Activated naive CD8-positive, alpha-beta T cell treated with anti-CD3 and anti-CD28 coated beads for 36 hours (primary cell): ENCODE data around the gene NAPB. TPM values are rescaled to one million over a fixed set of nuclear protein-coding genes. Genes with fewer than 3 reads are reported as not detected.

Experiments used
- DNase-seq: peaks from one replicate; pipeline ENCODE4 v3.0.0; 2021
- H3K27ac Mint-ChIP-seq: one replicate; pipeline ENCODE4 v1.8.0; 2022; ENCODE audit warnings: mild to moderate bottlenecking, moderate library complexity, mixed read lengths
- H3K27me3 Mint-ChIP-seq: one replicate; pipeline ENCODE4 v1.8.0; 2022; ENCODE audit warnings: mild to moderate bottlenecking, mixed read lengths
- H3K36me3 Mint-ChIP-seq: one replicate; pipeline ENCODE4 v1.8.0; 2021; ENCODE audit warnings: mild to moderate bottlenecking, mixed read lengths
- H3K4me1 Mint-ChIP-seq: one replicate; pipeline ENCODE4 v1.8.0; 2021; ENCODE audit warnings: mixed read lengths
- H3K4me3 Mint-ChIP-seq: one replicate; pipeline ENCODE4 v1.8.0; 2022; ENCODE audit warnings: mild to moderate bottlenecking, moderate library complexity, mixed read lengths
- H3K9me3 Mint-ChIP-seq: one replicate; pipeline ENCODE4 v1.8.0; 2022; ENCODE audit warnings: mixed read lengths
- total RNA-seq, 2 experiments: library from RNA; stranded (reverse); gene quantifications; one replicate each; pipeline ENCODE4 v1.2.3, GENCODE V29; 2021

NAPB gene
- total RNA-seq, 2 experiments from 2014 or later = 6.7 to 7.2 TPM

DNA sequence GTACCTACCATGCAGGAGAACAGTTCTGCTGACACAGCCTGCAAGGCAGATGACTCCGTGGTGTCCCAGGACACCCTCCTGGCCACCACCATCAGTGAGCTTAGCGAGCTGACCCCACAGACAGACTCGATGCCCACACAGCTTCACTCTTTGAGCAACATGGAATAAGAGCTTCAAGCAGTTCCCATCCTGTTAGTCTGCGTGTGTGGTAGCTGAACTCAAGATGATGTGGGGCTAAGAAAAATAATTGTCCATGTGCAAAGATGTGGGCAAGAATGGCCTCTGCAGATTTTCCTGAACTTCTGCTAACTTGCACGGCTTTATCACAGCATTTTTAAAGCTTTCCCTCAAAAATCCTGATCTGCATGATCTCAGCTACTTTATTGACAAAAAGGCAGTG is 51.0 kb downstream of the NAPB start:
- H3K9me3 Mint-ChIP-seq = no peaks in the 10 kb centered on the region
- H3K27ac Mint-ChIP-seq = no peak overlapping the region
- H3K36me3 Mint-ChIP-seq = peaks cover 34% of the 10 kb centered on the region
- H3K27me3 Mint-ChIP-seq = no peaks in the 10 kb centered on the region
- H3K4me1 Mint-ChIP-seq = peaks cover 24% of the 10 kb centered on the region
- no peak for DNase-seq
- no peak overlapping the region for H3K4me3 Mint-ChIP-seq

DNA sequence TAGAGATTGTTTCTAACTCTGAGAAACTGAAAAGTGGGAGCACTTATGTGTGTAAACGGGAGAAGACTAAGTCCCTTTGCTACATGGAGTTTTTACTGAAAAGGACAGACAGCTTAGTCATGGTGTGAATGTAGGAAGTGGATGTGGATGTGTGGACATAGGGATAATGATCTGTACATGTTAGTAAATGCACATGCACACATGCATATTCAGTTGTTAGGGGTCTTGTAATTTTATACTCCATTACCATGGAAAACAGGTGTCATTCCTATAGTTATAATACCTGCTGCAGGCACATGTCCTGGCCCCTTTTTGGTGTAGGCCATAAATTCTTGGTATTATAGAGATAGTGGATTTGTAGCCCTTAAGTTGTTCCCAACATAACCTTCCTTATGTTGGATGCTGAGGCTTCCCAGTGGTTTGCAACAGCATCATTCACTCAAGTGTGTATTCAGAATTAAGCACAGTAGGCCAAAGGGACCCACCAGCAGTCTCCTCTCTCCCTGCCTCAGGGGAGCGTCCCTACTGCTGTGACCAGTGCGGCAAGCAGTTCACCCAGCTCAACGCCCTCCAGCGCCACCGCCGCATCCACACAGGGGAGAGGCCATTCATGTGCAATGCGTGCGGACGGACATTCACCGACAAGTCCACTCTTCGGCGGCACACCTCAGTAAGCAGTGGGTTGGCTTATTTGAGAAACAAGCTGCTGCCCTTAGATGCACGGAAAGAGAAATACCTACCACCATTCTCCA is 52.0 kb downstream of the NAPB start:
- H3K36me3 Mint-ChIP-seq = peaks cover 39% of the 10 kb centered on the region

DNA sequence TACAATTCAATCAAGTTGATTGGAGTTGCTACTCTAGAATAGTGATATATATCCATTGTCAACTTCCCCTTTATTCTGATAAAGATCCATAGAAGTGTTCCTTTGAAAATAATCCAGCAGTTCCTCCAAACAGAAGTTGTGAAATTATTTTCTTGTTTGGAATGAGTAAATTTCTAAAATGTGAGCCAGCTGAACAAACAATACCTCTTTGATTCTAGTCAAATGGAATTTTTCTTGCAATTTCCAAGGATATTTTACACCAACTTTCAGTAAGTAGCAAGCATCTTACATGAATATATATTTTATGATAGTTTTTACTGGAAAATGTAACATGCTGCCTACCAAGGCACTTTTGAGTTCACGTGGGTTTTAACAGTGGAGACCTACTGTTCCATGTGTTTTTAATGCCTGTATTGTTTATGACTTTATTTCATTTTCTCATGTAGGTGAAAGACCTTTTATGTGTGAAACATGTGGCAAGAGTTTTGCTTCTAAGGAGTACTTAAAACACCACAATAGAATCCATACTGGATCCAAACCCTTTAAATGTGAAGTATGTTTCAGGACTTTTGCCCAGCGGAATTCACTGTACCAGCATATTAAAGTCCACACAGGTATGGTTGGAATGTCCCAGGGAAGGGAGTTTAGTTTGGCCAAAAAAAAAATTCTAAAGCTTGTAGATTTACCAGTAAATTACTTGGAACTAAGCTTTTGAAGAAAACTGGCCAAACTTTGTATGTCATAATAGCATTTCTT is 52.8 kb downstream of the NAPB start:
- H3K27ac Mint-ChIP-seq = peak overlapping the region; percentile 29
- H3K27me3 Mint-ChIP-seq = no peaks in the 10 kb centered on the region
- DNase-seq = no peak
- H3K4me3 Mint-ChIP-seq = no peak overlapping the region
- peaks cover 38% of the 10 kb centered on the region for H3K4me1 Mint-ChIP-seq
- H3K9me3 Mint-ChIP-seq = no peaks in the 10 kb centered on the region
- peaks cover 36% of the 10 kb centered on the region for H3K36me3 Mint-ChIP-seq

More for the DNA sequence above, 52.0 kb downstream of the NAPB start:
- H3K4me1 Mint-ChIP-seq = peaks cover 34% of the 10 kb centered on the region
- H3K27me3 Mint-ChIP-seq = no peaks in the 10 kb centered on the region
- no peak overlapping the region for H3K4me3 Mint-ChIP-seq
- DNase-seq = no peak
- H3K9me3 Mint-ChIP-seq = no peaks in the 10 kb centered on the region
- peak overlapping the region; percentile 29 for H3K27ac Mint-ChIP-seq

DNA sequence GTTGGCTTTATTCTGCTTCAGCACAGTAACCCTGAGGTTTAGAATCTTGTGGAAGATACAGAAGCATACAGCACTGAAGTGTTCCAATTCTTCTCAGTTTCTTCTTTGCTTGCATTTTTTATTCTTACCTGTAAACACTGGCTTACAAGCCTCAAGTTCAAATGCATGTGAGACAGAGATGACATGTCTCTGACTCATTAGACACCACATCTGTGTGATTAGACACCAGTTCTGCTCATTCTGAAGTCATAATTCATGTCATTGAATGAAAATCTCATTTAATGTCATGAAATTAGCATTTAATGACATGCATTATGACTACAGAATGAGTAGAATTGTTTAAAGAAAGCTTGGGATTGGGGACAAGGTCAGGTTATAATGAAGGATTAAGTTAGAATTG is 53.5 kb downstream of the NAPB start:
- Mint-ChIP-seq H3K4me3 (no peak overlapping the region), H3K9me3 (no peaks in the 10 kb centered on the region), H3K4me1 (peaks cover 45% of the 10 kb centered on the region), H3K36me3 (peaks cover 40% of the 10 kb centered on the region), H3K27me3 (no peaks in the 10 kb centered on the region), H3K27ac (no peak overlapping the region)
- DNase-seq = no peak

DNA sequence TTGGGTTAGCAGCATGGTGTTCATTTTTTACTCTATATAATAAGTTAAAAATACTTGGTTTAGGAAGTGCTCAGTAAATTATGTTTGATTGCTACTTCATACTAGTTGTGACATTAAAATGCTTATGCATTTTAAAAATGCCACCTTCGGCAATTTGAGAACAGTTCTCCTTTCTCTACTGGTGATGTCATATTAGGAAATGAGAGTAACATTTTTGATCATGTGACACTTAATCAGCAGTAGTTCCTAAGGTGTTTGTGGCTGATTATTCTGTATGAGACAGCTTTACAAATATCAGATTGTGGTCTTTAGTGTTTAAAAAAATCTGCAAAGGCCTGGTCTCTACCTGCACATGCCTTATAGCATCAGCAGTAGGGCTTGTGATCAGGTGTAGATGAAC is 54.9 kb downstream of the NAPB start:
- Mint-ChIP-seq H3K36me3 (peaks cover 39% of the 10 kb centered on the region), H3K4me1 (peaks cover 45% of the 10 kb centered on the region), H3K27ac (peak overlapping the region; percentile 85), H3K4me3 (peak overlapping the region; percentile 61), H3K27me3 (no peaks in the 10 kb centered on the region), H3K9me3 (no peaks in the 10 kb centered on the region)
- no peak for DNase-seq

GRCh38 chr20:23365390-23366165 is 55.7 kb downstream of the NAPB start:
- peaks cover 34% of the 10 kb centered on the region for H3K36me3 Mint-ChIP-seq
- H3K9me3 Mint-ChIP-seq = no peaks in the 10 kb centered on the region
- no peaks in the 10 kb centered on the region for H3K27me3 Mint-ChIP-seq
- DNase-seq = no peak
- peak overlapping the region; percentile 38 for H3K4me3 Mint-ChIP-seq
- peak overlapping the region; percentile 69 for H3K27ac Mint-ChIP-seq
- H3K4me1 Mint-ChIP-seq = peaks cover 51% of the 10 kb centered on the region

- no peaks in the 10 kb centered on the region for H3K9me3 Mint-ChIP-seq
- H3K4me1 Mint-ChIP-seq = peaks cover 51% of the 10 kb centered on the region
- H3K27me3 Mint-ChIP-seq = no peaks in the 10 kb centered on the region
- H3K27ac Mint-ChIP-seq = peak overlapping the region; percentile 93
- H3K36me3 Mint-ChIP-seq = peaks cover 30% of the 10 kb centered on the region
- H3K4me3 Mint-ChIP-seq = peak overlapping the region; percentile 91
- DNase-seq = no peak
Observed at GRCh38 chr20:23363257-23363649, 58.0 kb downstream of the NAPB start.

GRCh38 chr20:23362392-23363256 is 58.7 kb downstream of the NAPB start:
- Mint-ChIP-seq H3K36me3 (peaks cover 27% of the 10 kb centered on the region), H3K4me3 (peak overlapping the region; percentile 91), H3K9me3 (no peaks in the 10 kb centered on the region), H3K27me3 (no peaks in the 10 kb centered on the region), H3K4me1 (peaks cover 46% of the 10 kb centered on the region), H3K27ac (peak overlapping the region; percentile 93)
- DNase-seq = peak; percentile 41

DNA sequence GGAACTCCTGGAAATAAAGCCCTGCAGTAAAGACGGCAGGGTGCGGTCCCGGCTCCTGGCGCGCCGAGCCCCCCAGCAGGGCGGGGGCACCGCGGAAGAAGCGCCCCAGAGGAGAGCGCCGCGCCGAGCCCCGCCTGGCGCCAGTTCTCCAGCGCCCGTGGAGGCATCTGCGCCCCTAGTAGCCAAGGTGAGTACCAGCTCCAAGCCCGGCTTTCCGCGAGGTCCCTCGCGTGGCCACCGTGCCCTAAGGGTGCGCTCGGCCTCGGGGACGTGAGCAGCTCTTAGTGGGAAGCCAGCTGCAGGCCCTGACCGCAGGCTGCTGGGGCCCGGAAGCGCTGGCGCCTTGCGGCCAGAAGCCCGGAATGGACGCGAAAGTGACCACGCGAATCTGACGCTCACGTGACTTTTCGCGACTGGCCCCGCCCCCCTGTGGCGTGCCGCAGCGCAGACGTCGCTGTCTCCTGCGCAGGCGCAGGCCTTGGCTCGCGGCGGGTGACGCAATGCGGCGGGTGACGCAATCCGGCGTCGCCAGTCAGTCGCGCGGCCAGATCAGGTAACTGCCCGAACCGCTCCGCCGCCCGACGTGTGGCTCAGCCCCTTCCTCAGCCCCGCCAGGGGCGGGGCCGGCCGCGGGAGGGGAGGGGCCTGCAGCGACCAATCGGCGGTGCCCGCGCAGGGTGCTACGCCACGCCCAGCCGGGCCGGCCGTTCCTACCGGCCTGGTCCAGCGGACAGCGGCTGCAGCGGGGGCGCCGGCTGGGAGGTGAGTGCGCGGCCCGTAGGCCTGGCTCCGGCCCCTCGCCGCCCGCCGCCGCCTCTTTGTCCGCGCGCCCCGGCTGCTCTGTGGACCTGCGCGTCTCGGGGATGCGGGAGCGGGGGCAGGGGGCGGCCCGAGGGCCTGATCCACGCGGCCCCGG is 59.6 kb downstream of the NAPB start, which contains the start of gene GZF1:
GZF1 (plus strand) TSS at position 707 of the 916 bp plus-strand sequence. CDS start 2,202 bp downstream, outside the sequence.
- peaks cover 41% of the 10 kb centered on the region for H3K4me1 Mint-ChIP-seq
- peaks cover 23% of the 10 kb centered on the region for H3K36me3 Mint-ChIP-seq
- H3K27ac Mint-ChIP-seq = peak within 1 kb of the TSS; percentile 93
- peak within 1 kb of the TSS; percentile 91 for H3K4me3 Mint-ChIP-seq
- no peaks in the 10 kb centered on the region for H3K9me3 Mint-ChIP-seq
- H3K27me3 Mint-ChIP-seq = no peaks in the 10 kb centered on the region
- peak; percentile 98 for DNase-seq

DNA sequence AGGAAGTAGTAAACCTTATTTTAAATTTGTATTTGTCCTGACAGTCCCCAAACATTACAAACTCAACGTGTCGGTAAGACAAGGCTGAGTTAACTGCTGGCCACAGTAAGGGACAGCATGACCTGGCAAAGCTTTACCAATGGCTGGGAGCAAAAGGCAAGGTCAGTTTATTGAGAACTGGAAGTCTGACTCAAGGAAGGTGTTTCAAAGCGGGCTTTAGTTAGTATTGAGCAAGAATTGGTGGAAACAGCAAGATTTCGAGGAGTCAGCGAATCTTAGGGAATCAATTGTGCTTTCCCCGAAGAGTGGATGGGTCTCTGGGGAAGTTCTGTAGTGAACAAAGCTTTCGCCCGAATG is 60.2 kb downstream of the NAPB start:
- Mint-ChIP-seq H3K4me3 (peak overlapping the region; percentile 81), H3K27ac (peak overlapping the region; percentile 92), H3K9me3 (no peaks in the 10 kb centered on the region), H3K4me1 (peaks cover 36% of the 10 kb centered on the region), H3K36me3 (peaks cover 20% of the 10 kb centered on the region), H3K27me3 (no peaks in the 10 kb centered on the region)
- no peak for DNase-seq

GRCh38 chr20:23360531-23360930 is 60.8 kb downstream of the NAPB start:
- peaks cover 37% of the 10 kb centered on the region for H3K4me1 Mint-ChIP-seq
- H3K9me3 Mint-ChIP-seq = no peaks in the 10 kb centered on the region
- H3K36me3 Mint-ChIP-seq = peaks cover 21% of the 10 kb centered on the region
- DNase-seq = no peak
- H3K27ac Mint-ChIP-seq = peak overlapping the region; percentile 92
- H3K27me3 Mint-ChIP-seq = no peaks in the 10 kb centered on the region
- H3K4me3 Mint-ChIP-seq = peak overlapping the region; percentile 81

- Mint-ChIP-seq H3K36me3 (peaks cover 10% of the 10 kb centered on the region), H3K27me3 (no peaks in the 10 kb centered on the region), H3K4me1 (peaks cover 33% of the 10 kb centered on the region), H3K27ac (peak overlapping the region; percentile 83), H3K9me3 (no peaks in the 10 kb centered on the region), H3K4me3 (peak overlapping the region; percentile 72)
- no peak for DNase-seq
Observed at GRCh38 chr20:23358923-23359593, 62.2 kb downstream of the NAPB start.

- Mint-ChIP-seq H3K27ac (peak overlapping the region; percentile 83), H3K9me3 (no peaks in the 10 kb centered on the region), H3K4me1 (peaks cover 31% of the 10 kb centered on the region), H3K4me3 (peak overlapping the region; percentile 72), H3K27me3 (no peaks in the 10 kb centered on the region), H3K36me3 (peaks cover 10% of the 10 kb centered on the region)
- no peak for DNase-seq
Observed at GRCh38 chr20:23358563-23358906, 62.8 kb downstream of the NAPB start.
